ENCODE results near the gene UROC1. TPM values are rescaled to one million over a fixed set of nuclear protein-coding genes. Genes with fewer than 3 reads are reported as not detected.

The UROC1 gene
- total and polyA plus RNA-seq, 4 donors, result 0.01 to 0.21 (median 0.08) TPM

- Histone ChIP-seq H3K9me3 (ENCODE audit: control insufficient read depth in 4 of 4, insufficient read depth in 3 of 4, low read length in 3 of 4) (no peaks in the 10 kb centered on the region), H3K27me3 (ENCODE audit: control insufficient read depth in 3 of 3, insufficient read depth in 3 of 3, low read length in 2 of 3) (peaks cover 0 to 2% (median 0%) of the 10 kb centered on the region in 3 donors), H3K4me3 (no peak overlapping the region), H3K36me3 (ENCODE audit: control insufficient read depth in 4 of 4, insufficient read depth in 4 of 4, low read length in 4 of 4) (no peaks in the 10 kb centered on the region), H3K9ac (ENCODE audit: insufficient read depth in 1 of 2, low read length in 2 of 2) (no peak overlapping the region), H3K4me1 (ENCODE audit: control insufficient read depth in 5 of 5, insufficient read depth in 5 of 5, low read length in 5 of 5) (peaks cover 0 to 9% (median 0%) of the 10 kb centered on the region in 5 donors), H3K27ac (ENCODE audit: low read depth in 1 of 2, low read length in 1 of 2) (no peak overlapping the region)
- ATAC-seq (ENCODE audit: insufficient read depth, low FRiP score), result no peak
- no peak for DNase-seq
- TF ChIP-seq CTCF (IDR thresholded peaks at IDR 0.05; ENCODE audit: control extremely low read depth, extremely low read depth), result no peak
- WGBS, 2 donors, result 84 to 86% methylated on average over 6 of the region's 6 CpGs
Measured at GRCh38 chr3:126490619-126491018, 27.0 kb downstream of the UROC1 start.

GRCh38 chr3:126488886-126489569 is 28.5 kb downstream of the UROC1 start:
- ATAC-seq (ENCODE audit: insufficient read depth, low FRiP score) (no peak), DNase-seq (no peak)
- Histone ChIP-seq H3K4me1 (ENCODE audit: control insufficient read depth in 5 of 5, insufficient read depth in 5 of 5, low read length in 5 of 5) (peaks cover 0 to 9% (median 0%) of the 10 kb centered on the region in 5 donors), H3K27ac (ENCODE audit: low read depth in 1 of 2, low read length in 1 of 2) (no peak overlapping the region), H3K36me3 (ENCODE audit: control insufficient read depth in 4 of 4, insufficient read depth in 4 of 4, low read length in 4 of 4) (no peaks in the 10 kb centered on the region), H3K9me3 (ENCODE audit: control insufficient read depth in 4 of 4, insufficient read depth in 3 of 4, low read length in 3 of 4) (no peaks in the 10 kb centered on the region), H3K27me3 (ENCODE audit: control insufficient read depth in 3 of 3, insufficient read depth in 3 of 3, low read length in 2 of 3) (peaks cover 0 to 2% (median 0%) of the 10 kb centered on the region in 3 donors), H3K4me3 (no peak overlapping the region), H3K9ac (ENCODE audit: insufficient read depth in 1 of 2, low read length in 2 of 2) (no peak overlapping the region)
- 93 to 95% methylated on average over 16 of the region's 16 CpGs for WGBS, 2 donors
- no peak for TF ChIP-seq CTCF (IDR thresholded peaks at IDR 0.05; ENCODE audit: control extremely low read depth, extremely low read depth)

- no peak for ATAC-seq (ENCODE audit: insufficient read depth, low FRiP score)
- Histone ChIP-seq H3K36me3 (ENCODE audit: control insufficient read depth in 4 of 4, insufficient read depth in 4 of 4, low read length in 4 of 4) (no peaks in the 10 kb centered on the region), H3K27ac (ENCODE audit: low read depth in 1 of 2, low read length in 1 of 2) (no peak overlapping the region), H3K27me3 (ENCODE audit: control insufficient read depth in 3 of 3, insufficient read depth in 3 of 3, low read length in 2 of 3) (peaks cover 0 to 2% (median 0%) of the 10 kb centered on the region in 3 donors), H3K4me1 (ENCODE audit: control insufficient read depth in 5 of 5, insufficient read depth in 5 of 5, low read length in 5 of 5) (peaks cover 0 to 9% (median 0%) of the 10 kb centered on the region in 5 donors), H3K9ac (ENCODE audit: insufficient read depth in 1 of 2, low read length in 2 of 2) (no peak overlapping the region), H3K9me3 (ENCODE audit: control insufficient read depth in 4 of 4, insufficient read depth in 3 of 4, low read length in 3 of 4) (no peaks in the 10 kb centered on the region), H3K4me3 (no peak overlapping the region)
- no peak for DNase-seq
- WGBS, 2 donors, result 89 to 91% methylated on average over 14 of the region's 14 CpGs
- no peak for TF ChIP-seq CTCF (IDR thresholded peaks at IDR 0.05; ENCODE audit: control extremely low read depth, extremely low read depth)
Measured at GRCh38 chr3:126488185-126488584, 29.4 kb downstream of the UROC1 start.
